Measurements from ENCODE around the gene CNTNAP2.

The CNTNAP2 gene

DNA sequence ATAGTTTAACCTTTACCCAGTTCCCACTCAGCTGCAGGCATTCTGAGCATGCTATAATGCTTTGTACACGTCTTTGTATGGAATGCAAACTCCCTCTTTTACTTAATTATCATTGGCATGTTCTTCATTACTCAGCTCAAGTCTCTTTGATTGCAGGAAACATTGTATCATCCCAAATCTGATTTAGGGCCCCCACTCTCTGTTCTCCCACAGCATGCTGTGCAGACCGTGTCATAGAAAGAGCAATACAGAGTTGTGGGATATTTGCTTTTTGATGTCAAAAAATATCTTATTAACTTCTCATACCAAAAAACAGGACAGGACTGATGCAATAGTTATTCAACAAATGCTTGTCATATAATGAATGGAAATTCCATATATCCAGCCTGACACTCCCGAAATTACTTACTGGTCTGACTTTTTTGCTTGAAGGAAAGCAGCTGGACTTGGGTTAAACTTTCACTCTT, 1392.5 kb downstream of the CNTNAP2 start:
- DNase-seq, result no peak

DNA sequence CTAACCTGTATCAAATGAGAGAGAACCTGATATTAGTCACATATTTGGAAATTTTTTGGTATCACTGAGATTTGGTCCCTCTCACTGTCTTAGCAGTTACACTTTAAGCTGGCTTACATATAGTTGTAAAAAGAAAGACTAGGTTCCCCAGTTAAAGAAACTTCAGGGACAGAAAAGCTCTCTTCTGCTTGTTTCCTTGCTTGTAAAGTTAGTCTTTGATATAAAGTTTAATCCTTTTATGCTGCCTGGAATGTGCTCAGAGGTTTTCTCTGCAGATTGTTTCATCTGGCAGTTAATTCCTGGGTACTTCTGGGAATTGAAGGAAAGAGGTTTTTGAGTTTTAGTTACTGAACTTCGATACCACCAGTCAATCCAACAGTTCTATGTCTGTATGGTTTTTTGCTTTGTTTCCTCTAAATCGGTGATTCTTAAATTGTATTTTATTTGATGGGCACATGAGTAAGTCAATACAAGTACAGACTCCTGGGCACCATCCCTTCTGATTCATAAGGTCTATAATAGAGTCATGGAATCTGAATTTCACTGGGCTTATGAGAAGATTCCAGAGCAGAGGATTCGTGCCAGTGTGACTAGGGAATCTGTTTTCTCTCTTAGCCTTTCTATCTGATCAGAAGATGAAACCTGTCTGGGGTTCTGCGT, 1393.1 kb downstream of the CNTNAP2 start:
- no peak for DNase-seq

DNA sequence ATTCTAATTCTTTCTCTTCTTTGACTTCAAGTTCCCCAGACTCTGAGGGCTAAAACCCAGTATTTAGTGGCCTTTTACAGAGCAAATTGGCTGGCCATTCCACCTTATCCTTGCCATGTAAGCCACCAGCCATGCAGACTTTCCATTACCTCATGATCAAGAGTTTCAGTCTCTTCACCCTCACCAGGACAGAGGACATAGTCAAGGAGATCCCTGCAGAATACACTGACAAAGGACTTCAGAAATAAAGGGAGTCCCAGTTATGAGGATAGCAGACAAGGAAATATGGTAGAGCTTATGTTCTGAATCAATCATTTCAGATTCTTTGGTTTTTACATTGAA, 1393.6 kb downstream of the CNTNAP2 start:
- DNase-seq, result no peak

DNA sequence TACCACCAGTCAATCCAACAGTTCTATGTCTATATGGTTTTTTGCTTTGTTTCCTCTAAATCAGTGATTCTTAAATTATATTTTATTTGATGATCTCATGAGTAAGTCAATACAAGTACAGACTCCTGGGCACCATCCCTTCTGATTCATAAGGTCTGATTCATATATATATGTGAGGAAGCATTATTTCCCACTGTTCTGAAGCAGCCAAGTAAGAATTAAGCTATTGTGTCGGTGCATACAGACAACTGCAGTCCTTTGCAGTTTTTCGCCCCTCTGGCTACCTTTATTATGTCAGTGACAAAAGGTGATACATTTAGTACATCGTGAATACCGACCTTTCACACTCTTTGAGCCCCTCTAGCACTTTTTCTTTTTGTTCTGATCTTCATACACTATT, 1394.3 kb downstream of the CNTNAP2 start:
- DNase-seq, result no peak

DNA sequence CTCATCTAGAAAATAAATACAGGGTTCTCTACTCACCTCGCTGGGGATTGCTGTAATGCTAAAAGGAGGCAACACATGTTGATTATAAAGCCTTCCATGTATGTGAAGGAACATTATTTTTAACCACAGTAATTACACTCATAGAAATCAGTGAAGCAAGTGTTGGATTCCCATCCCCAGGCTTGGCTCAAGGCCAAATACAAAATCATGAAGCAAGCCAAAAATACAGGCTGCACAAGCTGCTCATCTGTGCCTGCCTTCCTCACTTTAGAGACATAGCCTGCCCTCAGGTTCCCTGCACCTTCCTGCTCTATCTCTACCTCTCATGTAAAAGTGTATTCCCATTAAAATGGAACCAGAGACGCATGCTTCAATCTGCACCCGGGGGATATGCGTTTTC, 1396.8 kb downstream of the CNTNAP2 start:
- DNase-seq, result no peak

DNA sequence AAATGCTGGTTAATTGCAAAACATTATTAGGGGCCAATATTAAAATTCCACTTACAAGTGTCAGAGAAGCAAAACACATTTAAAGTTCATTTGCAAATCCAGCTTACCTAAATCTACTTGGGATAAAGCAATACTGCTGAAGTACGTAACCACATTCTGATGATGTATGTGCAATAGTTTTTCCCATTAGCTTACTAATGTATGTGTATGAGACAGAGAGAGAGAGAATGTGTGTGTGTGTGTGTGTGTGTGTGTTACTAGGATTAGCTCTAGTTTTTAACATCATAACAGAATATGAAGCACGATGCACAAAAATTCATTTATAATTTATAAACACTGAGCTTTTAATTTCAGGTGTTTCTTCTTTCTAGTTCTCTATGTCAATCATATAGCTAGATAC, 1399.8 kb downstream of the CNTNAP2 start:
- no peak for DNase-seq

DNA sequence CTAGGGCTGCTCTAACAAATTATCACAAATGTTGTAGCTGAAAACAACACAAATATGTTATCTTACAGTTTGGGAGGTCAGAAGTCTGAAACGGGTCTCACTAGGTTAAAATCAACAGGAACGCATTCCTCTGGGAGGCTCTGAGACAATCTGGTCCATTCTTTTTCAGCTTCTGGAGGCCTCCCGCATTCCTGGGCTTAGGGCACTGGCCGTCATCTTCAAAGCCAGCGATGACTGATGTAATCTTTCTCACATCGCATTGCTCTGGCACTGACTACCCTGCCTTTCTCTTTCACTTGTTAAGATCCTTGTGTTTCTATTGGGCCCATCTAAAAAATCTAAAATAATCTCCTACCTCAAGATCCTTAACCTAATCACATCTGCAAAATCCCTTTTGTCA, 1402.5 kb downstream of the CNTNAP2 start:
- DNase-seq, result no peak

DNA sequence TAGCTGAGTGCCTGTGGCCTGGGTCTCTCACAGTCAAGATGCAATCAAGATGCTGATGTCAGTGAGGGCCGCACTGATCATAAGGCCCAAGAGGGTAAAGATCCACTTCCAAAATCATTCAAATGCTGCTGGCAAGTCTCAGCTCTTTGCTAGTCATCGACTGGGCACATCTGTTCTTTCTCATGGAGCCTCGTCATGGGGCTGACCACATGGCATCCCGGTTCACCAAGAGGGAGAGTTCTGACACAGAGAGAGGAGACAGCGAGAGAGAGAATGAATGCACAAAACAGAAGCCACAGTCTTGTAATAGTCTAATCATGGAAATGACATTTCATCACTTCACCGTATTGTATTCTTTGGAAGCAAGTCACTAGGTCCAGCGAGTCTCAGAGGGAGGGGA, 1406.5 kb downstream of the CNTNAP2 start:
- DNase-seq, result no peak

DNA sequence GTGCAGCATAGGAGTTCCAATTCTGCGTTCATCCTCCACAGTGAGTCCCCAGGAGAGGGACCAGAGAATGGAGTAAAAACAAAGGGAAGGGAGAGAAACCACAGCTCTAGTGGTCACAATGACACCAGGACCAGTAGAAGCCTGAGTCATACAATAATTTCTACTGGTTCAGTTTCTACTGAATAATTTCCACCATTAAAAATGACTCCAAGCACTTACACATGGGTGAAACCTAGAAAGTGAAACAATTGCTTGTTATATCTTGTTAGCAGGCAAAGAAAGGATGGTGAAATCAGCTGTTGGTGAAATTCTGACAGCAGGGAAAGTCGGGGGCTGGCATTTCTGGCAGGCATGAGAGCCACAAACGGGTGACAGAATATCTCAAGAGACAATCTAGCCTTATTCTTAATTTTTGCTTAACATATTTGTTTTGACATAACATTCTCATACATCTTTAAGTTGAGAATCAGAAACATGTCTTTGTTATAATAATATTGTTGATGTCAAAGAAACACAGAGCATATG, 1408.2 kb downstream of the CNTNAP2 start:
- no peak for DNase-seq

DNA sequence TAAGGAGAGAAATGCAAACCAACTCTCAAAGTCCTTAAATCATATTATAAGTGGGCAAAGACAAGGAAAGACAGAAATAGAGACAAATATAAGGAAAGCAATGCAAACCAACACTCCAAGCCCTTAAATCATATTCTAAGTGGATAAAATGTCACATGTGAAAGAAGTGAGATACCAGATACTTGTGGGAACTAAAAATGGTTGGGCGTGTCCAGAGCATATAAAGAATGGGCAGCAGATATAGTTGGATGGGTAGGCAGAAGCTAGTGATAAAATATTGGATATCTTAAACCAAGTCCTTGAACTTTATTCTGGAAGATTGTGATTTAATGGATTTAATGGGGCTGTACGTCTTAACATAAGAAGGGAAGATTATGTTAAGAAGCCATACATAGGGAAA, 1408.7 kb downstream of the CNTNAP2 start:
- no peak for DNase-seq

DNA sequence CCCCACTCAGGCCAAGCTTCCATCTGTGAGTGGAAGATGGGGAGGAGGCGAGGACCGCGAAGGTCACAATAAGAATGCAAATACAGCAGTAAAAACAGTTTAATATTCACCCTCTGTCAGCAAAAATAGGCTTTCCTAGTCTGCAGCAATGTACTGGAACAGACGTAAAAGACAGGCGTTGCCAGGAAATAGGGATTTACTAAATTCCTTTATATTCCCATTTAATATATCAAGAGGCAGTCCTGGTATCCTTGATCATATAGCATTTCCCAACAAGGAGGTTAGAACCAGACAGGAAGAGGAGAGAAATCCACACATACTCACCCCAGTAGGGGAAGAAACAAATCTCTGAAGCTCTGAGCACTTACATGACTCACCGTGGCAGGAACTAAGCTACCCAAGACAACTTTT, 1419.1 kb downstream of the CNTNAP2 start:
- no peak for DNase-seq

DNA sequence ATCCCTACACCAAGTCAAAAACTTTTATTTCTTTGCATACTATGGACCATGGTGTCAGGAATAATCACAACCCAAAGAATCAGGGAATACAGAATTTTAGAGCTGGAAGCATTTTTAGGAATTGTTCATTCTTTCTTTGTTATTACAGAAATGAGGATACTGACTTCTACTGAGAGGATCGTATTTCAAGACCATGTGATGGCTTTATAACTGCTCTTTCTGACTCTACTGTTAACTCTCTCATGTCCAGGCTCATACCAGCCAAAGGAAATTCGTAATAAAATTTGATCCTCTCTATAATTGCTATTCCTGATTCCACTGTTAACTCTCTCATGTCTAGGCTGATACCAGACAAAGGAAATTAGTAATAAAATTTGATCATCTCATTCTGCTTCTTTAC, 1423.1 kb downstream of the CNTNAP2 start:
- no peak for DNase-seq

DNA sequence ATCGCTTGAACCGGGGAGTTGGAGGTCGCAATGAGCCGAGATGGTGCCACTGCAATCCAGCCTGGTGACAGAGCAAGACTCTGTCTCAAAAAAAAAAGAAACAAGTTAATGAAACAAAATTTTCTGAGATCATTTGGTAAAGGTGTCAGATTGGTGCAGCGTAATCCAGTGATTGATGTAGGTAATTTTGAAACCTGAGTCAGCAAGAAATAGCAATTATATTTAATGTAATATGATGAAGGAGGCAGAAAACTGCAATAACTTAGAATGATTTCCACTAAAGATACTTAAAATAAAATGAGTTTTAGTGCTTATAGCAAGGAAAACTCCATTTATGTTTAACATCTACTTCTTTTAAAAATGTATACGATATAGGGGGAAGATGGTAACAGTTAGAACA, 1424.1 kb downstream of the CNTNAP2 start:
- DNase-seq, result no peak

DNA sequence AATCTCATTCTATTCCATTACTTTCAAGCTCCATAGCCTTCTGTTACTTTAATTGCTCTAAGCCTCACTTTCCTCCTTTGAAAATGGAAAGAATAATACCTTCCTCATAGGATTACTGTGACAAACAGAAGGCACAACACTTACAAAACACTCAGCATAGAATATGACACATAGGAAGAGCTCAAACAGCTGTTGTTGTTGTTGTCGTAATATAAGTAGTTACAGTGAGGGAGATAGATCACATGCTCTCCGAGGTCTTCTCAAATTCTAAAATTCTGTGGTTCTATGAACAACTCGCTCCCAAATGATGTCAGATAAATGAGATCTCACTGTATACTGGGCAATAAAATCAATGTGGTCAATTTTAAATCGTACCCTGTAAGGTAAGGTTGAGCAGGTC, 1424.7 kb downstream of the CNTNAP2 start:
- no peak for DNase-seq

DNA sequence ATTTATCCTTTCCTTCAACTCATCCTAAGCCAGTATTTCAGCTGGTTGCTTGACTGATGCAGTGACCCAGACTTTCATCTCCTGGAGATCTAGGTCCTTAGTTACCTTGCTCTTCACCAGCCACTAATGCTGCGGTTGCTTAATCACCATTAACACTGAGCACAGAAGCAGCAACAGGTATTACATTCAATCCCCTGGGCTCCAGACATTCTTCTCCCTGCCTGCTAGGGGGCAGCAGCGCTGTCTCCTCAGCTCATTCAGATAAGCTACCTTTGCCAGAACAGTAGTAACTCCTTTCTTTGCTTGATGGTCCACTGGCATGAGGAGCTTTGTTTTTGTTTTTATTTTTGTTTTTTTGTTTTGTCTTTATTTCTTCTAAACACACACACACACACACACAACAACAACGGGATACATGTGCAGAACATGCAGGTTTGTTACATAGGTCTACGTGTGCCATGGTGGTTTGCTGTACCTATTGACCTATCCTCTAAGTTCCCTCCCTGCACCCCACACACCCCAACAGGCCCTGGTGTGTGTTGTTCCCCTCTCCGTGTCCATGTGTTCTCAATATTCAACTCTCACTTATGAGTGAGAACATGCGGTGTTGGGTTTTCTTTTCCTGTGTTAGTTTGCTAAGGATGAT, 1430.8 kb downstream of the CNTNAP2 start:
- DNase-seq, result no peak

DNA sequence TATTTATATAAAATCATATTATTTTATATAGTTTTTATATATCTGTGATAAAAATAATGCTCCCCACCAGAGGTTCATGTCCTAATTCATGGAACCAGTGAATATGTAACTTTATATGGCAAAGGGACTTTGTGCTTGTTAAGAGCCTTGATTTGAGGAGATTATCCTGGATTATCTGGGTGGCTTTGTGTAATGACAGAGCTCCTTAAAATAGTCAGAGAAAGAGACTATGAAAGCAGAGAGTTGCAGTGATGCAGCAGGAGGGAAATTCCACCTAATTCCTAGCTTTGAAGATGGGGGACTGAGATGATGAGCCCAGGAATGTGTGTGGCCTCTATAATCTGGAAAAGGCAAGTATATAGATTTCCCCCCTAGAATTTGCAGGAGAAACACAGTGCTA, 1439.7 kb downstream of the CNTNAP2 start:
- DNase-seq, result no peak

DNA sequence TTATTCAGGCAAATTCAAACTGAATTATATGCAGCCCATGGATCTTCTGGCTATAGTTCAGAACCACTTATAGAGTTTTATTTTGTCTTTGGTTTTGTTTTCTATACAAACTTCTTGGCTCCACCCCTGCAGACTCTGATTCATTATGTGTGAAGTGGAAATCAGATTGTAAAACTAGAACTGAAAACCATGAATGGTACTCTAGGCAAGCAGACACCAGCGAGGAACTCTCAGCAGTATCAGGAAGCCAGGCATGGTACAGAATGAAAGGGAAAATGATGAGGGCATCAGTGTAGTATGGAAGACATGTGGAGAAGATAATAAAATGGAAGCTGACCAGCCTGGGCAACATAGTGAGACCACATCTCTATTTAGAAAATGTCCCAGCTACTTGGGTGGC, 1447.1 kb downstream of the CNTNAP2 start:
- DNase-seq, result no peak

DNA sequence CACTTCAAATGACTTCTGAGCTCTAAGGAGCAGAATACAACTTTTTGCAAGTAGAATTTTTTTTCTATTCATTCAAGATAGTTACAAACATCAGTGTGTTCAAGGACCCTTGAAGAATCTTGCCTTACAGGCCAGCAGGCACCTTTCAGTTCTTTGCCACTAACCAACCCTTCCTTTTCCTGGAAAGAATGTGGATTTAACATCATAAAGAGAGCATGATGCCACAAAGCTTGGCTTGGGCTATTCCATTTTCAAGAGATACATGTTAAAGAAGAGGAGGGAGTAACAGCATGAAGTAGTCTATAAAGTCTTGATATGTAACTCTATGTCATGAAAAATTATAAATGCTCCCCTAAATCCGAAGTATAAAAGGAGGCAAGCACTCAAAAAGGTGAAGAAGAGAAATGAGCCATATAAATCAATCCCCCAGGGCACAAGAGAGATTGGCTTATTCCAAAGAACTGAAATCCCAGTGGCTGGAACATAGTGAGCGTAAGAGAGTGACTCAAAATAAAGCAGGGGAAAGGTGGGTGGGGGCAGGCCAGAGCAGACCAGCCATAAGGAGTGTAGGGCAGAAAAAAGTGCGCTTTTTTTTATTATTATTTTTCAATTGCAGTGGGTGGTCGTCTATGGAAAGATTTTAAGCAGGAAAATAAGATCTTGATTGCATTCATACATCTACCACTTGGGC, 1448.3 kb downstream of the CNTNAP2 start:
- DNase-seq, result no peak

DNA sequence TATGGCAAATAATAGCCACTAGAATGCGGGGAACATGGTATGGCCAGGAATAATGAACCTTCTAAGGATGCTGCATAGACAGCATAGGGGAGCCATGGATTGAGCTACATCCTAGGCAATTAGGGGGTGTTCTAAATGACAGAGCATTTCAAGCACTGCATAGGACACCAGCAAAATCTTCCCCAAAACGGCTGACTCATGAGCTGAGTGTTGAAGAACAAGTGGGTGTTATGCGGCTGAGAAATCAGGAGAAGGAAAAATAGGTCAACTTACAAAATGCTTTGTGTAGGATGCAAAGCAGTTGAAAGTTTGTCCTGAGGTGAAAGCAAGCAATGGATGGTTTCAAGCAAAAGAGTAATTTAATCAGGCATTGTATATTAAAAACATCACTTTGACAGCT, 1450.4 kb downstream of the CNTNAP2 start:
- no peak for DNase-seq

DNA sequence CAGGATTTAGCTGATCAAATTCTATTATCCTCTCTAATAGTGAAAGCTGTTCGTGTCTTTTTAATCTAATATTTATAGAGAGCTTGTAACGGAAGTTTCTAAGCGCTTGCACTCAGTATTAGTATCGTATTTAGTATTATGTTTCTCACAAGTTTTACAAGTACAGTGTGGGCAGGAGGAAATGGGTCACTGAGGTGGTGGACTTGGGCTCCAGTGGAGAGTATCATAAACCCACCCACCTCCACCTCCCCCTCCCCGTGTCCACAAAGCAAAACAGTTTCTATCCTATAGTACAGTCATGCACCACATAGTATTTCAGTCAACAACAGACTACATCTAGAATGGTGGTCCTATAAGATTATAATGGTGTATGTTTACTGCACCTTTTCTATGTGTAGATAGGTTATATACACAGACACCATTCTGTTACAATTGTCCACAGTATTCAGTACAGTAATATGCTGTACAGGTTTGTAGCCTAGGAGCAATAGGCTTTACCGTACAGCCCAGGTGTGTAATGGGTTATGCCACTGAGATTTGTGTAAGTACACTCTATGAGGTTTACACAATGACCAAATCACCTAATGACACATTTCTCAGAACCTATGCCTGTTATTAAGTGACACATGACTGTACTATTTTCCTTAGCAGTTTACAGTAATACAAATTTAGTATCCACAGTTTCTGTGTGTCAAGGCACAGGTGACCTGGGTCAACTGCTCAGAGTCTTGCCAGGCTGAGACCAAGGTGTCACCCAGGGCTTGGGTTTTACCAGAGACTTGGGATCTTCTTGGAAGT, 1452.7 kb downstream of the CNTNAP2 start:
- no peak for DNase-seq

DNA sequence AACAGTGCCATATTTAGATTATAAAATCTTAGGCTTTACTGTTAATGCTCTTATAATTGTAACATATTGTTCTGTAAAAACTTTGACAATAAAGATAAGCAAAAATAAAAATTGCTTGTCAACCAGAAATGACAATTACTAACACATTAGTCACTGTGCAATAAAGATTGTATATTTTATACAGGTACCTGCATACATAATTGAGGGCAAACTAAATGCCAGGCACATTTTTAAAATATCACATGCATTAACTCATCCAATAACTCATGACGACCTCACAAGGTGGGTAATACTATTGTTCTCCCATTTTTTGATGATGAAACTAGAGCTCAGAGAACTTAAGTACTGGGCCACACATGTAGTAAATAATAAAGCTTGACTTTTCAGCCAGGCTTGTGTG, 1453.8 kb downstream of the CNTNAP2 start:
- DNase-seq, result no peak

DNA sequence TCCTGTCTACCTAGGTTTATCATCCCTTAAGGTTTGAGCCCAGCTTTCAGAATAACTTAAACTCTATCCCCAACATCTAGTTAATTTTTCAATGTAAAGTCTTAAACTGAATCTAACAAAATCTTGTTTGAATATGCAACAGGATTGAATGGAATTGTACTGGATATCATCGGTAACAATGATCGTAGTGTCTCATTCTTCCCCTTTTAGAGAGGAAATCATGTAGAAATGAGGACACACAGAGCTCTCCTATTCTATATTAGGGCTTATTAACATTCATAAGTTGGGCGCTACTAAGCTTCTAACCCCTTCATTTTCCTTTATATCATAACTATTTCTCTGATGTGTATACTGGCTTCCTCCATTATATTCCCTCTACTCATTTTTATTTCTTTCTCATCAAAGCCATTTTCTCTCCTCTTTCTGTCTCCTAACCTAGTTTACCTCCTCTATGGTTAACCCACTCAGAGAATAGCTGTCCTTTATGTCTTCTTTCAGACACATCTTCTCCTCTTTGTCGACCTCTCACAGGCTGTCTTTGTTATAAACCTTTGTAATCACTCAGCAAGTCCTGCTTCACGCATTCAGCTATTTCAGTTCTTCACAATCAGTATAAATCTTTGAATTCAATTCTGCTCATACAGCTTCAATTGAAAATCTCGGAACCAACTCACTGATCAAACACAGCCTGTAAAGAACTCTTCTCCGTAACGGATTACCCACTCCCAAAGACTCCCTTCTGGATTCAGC, 1455.0 kb downstream of the CNTNAP2 start:
- DNase-seq, result no peak

All from right kidney (tissue), 1 donor.